ENCODE measurements around the gene NUDT6.
"Not testable (repeated sequence)": the region's sequence is repeated elsewhere in the genome, so short reads cannot be mapped to it uniquely, and the experiment has no call there.

Gene NUDT6

GRCh38 chr4:122948671-122949070 is 26.3 kb upstream of the NUDT6 start:
- H3K27ac ChIP-seq, result no peak overlapping the region
- peaks cover 51% of the 10 kb centered on the region for H3K36me3 ChIP-seq
- no peak overlapping the region for H3K4me3 ChIP-seq (ENCODE audit: low read depth, low read length)
- H3K9me3 ChIP-seq (ENCODE audit: severe bottlenecking), result no peaks in the 10 kb centered on the region
- H3K27me3 ChIP-seq (ENCODE audit: insufficient read depth, low read depth, severe bottlenecking), result no peaks in the 10 kb centered on the region
- DNase-seq, result no peak
- no peak for TF ChIP-seq CTCF (IDR thresholded peaks at IDR 0.05; ENCODE audit: low read depth, low read length)

DNA sequence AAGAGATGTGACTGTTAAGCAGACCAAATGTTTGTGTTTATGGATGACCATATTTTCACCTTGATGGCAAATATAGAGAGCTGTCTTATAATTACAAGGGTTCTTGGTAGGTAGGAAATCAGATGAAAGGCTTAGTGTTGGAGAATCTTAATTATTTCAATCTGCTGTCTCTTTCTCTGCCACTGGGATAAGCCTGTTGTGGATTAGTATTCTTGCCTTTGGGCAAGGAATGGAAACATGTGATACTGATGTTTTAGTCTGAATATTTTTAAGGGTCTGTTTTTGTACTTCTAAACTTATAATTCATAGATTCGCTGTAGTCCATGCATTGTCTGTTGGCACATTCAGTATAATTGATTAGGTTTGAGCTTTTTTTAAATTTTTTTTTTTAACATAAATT is 23.7 kb upstream of the NUDT6 start:
- H3K27ac ChIP-seq, result no peak overlapping the region
- no peak for DNase-seq
- no peaks in the 10 kb centered on the region for H3K9me3 ChIP-seq (ENCODE audit: severe bottlenecking)
- TF ChIP-seq CTCF (IDR thresholded peaks at IDR 0.05; ENCODE audit: low read depth, low read length), result no peak
- no peak overlapping the region for H3K4me3 ChIP-seq (ENCODE audit: low read depth, low read length)
- no peaks in the 10 kb centered on the region for H3K27me3 ChIP-seq (ENCODE audit: insufficient read depth, low read depth, severe bottlenecking)
- H3K36me3 ChIP-seq, result peaks cover 42% of the 10 kb centered on the region

GRCh38 chr4:122945136-122945535 is 22.7 kb upstream of the NUDT6 start:
- DNase-seq; H3K9me3 ChIP-seq (ENCODE audit: severe bottlenecking); H3K4me3 ChIP-seq (ENCODE audit: low read depth, low read length); H3K27ac ChIP-seq; H3K27me3 ChIP-seq (ENCODE audit: insufficient read depth, low read depth, severe bottlenecking): not testable (repeated sequence)
- peaks cover 33% of the 10 kb centered on the region for H3K36me3 ChIP-seq

DNA sequence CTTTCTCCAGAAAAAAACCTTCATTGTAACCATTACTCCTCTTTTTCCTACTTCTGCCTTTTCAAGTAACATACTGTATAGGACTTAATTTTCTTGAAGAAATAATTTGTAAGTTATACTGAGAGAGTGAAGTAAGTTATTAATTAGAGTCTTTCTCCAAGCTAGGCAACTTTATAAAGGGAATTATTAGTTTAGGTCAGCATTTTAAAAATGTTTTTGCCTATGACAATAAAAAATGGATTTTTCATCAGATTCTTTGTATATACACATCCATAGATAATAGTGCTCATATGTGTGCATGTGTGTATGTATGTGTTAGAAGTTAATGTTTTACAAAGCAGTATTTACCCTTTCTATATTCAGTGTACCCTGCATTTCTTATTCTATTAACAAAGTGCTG is 10.4 kb upstream of the NUDT6 start:
- peaks cover 64% of the 10 kb centered on the region for H3K36me3 ChIP-seq

GRCh38 chr4:122930862-122931261 is 8.5 kb upstream of the NUDT6 start:
- no peak overlapping the region for H3K4me3 ChIP-seq (ENCODE audit: low read depth, low read length)
- peaks cover 53% of the 10 kb centered on the region for H3K36me3 ChIP-seq
- no peak for DNase-seq
- H3K9me3 ChIP-seq (ENCODE audit: severe bottlenecking), result no peaks in the 10 kb centered on the region
- no peak for TF ChIP-seq CTCF (IDR thresholded peaks at IDR 0.05; ENCODE audit: low read depth, low read length)
- no peak overlapping the region for H3K27ac ChIP-seq
- no peaks in the 10 kb centered on the region for H3K27me3 ChIP-seq (ENCODE audit: insufficient read depth, low read depth, severe bottlenecking)

More for the DNA sequence above, 10.4 kb upstream of the NUDT6 start:
- H3K27ac ChIP-seq, result no peak overlapping the region
- no peak for DNase-seq
- H3K27me3 ChIP-seq (ENCODE audit: insufficient read depth, low read depth, severe bottlenecking), result no peaks in the 10 kb centered on the region
- TF ChIP-seq CTCF (IDR thresholded peaks at IDR 0.05; ENCODE audit: low read depth, low read length), result no peak
- H3K9me3 ChIP-seq (ENCODE audit: severe bottlenecking), result no peaks in the 10 kb centered on the region
- H3K4me3 ChIP-seq (ENCODE audit: low read depth, low read length), result no peak overlapping the region

DNA sequence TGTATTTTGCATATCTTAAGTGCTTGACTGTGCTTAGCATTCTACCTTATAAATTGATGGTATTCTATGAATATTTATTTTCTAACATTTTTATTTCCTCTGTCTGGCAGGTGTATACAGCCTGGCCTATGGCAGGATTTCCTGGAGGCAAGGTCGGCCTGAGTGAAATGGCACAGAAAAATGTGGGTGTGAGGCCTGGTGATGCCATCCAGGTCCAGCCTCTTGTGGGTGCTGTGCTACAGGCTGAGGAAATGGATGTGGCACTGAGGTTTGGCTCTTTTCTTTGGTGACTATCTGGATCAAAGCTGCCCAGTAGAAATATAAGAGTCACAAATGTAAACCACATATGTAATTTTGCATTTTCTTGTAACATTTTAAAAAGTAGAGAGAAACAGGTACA is 6.5 kb upstream of the NUDT6 start:
- H3K27ac ChIP-seq, result no peak overlapping the region
- TF ChIP-seq CTCF (IDR thresholded peaks at IDR 0.05; ENCODE audit: low read depth, low read length), result no peak
- H3K9me3 ChIP-seq (ENCODE audit: severe bottlenecking), result no peaks in the 10 kb centered on the region
- no peak for DNase-seq
- no peak overlapping the region for H3K4me3 ChIP-seq (ENCODE audit: low read depth, low read length)
- peaks cover 46% of the 10 kb centered on the region for H3K36me3 ChIP-seq
- H3K27me3 ChIP-seq (ENCODE audit: insufficient read depth, low read depth, severe bottlenecking), result no peaks in the 10 kb centered on the region
